NCI-H526 (cell line): ENCODE results near the gene ZNF19.
A peak's percentile ranks its signal among the peaks of the same experiment; 100 is the strongest.

ENCODE experiments used
- DNase-seq, 2 experiments: peaks; one replicate each; lab custom pipeline; 2025; lab: John Stamatoyannopoulos, UW

The ZNF19 gene

DNA sequence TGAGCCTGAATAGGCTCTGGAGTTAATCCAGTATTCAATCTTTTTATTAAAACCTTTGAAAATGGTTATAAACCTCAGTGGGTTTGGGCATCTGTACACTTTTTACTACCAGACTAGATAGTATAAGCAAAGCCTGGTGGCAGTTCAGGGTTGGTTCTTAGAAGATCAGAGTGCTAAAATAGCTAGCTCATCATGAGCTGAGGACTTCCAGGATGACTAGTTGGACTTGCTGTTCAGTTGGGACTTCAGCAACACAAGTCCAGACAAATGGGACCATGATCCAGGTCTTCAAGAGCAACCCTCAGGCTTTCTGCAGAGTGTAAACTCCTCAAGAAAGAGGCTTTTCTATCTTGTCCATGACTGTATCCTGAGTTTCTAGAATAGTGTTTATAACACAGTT, 1.2 kb upstream of the ZNF19 start:
- no peak for DNase-seq

GRCh38 chr16:71484006-71484893, 4.9 kb downstream of the ZNF19 start:
- peak; percentile 75 to 77 for DNase-seq

- no peak for DNase-seq
These were observed 6.6 kb downstream of the ZNF19 start for GRCh38 chr16:71482569-71482968.

DNA sequence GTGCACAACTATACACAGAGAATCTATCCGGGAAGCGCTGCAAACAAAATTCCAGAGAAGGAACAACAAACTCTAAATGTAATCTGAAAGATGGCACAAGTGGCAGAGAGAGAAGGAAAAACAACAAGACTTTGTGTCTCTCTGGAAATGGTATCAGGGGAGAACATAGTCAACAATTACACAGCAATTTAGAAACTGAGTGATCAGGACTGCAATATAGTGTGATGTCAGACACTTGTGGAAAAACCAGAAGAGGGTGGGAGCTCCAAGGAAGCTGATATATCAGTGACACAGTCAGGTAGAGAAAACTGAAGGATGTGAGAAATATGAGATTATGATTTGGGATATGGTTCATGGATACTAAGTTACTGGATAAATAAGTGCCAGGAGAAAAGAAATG, 8.2 kb downstream of the ZNF19 start:
- DNase-seq, result no peak

GRCh38 chr16:71479420-71479819, 9.7 kb downstream of the ZNF19 start:
- peak in 1 of 2 experiments; percentile 44 for DNase-seq

GRCh38 chr16:71476457-71477124, 12.5 kb downstream of the ZNF19 start:
- DNase-seq, result no peak

DNA sequence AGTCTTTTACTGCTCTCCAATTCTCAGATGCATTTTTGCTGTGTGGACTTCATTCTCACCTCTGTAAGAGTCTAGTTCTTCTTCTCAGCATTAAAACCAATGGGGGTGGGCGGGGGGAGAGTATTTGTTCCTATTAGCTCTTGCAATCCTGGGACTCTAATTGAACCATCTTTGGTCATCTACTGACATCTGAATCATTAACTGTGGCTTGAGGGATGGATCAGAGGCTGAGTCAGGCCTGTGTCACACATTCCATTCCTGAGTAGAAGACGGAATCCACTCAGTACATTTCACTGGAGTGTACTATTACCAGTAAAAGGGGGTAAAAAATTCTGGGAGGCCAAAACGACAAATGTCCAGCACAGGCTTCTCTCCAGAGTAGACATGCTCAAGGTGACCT, 14.3 kb downstream of the ZNF19 start:
- DNase-seq, result no peak

DNA sequence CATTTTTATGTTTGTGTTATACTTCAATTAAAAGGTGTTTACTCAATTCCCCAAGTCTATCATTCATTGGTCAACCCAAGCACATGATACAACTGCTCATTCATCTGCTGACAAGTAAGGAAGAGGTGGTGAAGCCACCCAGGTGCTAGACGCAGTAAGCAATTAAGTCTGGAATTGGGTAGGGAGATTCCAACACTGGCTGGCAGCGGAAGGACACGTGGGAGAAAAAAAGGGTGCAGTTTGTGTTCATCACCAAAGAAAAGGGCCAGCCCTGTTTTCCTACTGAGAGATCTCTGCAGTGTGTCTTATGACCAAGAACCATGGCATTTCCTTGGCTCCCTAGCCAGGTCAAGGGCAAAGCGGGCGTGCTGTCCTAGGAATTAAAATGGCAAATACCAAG, 15.2 kb downstream of the ZNF19 start:
- no peak for DNase-seq

DNA sequence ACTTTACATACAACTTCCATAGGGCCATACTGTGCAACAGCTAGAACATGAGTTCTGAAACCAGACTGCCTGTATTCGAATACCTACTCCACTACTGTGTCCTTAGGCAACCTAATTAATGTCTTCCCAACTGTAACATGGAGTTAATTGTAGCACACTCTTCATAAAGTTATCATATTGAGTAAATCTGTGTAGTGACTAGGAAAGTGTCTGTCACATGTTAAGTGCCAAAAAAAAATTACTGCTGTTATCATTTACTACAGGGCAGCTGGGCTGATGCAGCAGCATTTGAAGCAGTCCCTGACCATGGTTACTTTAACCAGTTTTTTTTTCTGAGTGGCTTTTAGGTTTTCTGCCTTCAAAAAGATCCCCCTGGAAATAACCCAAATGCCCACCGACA, 16.2 kb downstream of the ZNF19 start:
- no peak for DNase-seq

GRCh38 chr16:71472051-71472450, 17.1 kb downstream of the ZNF19 start:
- no peak for DNase-seq

- DNase-seq, result no peak
These were observed 21.3 kb downstream of the ZNF19 start for GRCh38 chr16:71467810-71468209.

- no peak for DNase-seq
These were observed 24.9 kb downstream of the ZNF19 start for GRCh38 chr16:71464231-71464630.

DNA sequence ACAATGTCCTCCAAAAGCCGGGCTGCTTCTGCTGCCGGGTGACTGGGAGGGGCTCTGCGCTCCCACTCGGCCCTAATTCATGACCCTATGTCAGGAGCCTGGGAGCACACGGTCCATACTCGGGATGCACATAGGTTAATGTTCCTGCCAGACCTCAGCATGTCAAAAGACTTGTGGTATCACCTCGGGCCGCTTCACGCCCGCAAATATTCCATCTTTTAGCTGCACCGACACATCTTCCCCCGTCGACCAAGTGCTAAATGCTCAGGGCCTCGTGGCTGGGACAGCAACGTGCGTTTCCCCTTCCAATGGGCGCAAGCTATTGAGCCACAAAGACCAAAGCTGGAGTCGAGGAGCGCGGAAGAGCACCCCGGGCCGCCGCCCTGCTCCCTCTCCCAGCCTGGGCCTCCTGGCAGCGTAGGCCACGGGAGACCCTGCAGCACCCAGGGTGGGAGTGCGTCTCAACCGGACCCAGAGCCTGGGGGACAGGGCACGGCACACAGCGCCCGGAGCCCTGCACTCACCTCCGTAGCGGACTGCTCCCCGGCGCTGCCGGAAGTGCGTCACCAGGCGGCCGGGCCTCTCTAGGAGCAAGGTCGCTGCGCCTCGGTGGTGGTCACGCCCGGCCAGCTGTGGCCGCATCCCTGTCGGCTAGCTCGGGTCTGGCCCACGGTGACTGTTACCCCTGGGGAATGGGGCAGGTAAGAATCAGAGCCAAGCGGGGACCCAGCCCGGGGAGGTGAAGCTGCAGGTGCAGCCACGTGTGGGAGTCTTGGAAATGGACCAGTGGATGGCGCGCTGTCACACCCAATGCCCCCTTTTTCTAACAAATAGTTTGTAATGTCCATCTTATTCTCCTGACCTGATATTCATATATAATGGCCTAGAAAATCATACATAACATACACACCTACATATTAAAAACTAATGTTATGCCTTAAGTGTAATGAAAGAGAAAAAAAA, 27.2 kb downstream of the ZNF19 start, which contains the start of gene ZNF23:
ZNF23 (minus strand) TSS at position 562 of the 963 bp plus-strand sequence. CDS start 5,451 bp downstream, outside the sequence.
- DNase-seq, result peak; percentile 13 to 76

GRCh38 chr16:71460941-71461340, 28.2 kb downstream of the ZNF19 start:
- DNase-seq, result no peak

GRCh38 chr16:71460236-71460635, 28.9 kb downstream of the ZNF19 start:
- DNase-seq, result no peak

GRCh38 chr16:71459510-71459909, 29.6 kb downstream of the ZNF19 start:
- DNase-seq, result no peak

- DNase-seq, result no peak
These were observed 32.3 kb downstream of the ZNF19 start for GRCh38 chr16:71456801-71457200.

DNA sequence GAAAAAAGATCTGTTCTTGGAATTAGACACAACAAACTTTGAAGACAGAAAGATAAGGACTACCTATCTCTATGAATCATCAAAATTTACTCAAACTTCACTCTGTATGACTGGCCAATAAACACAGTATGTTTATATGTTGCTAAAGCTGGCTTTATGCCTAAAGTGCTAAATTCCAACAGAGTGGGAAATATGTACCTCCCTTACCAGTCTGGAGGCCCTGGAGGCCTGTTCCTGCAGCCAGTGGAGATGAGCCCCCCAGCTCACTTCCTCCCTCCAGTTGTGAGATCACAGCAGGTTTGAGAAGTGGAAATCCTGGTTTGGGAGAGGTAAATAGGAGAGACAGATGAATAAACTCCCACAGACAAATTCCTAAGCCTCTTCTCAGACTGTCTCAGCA, 36.1 kb downstream of the ZNF19 start:
- no peak for DNase-seq

DNA sequence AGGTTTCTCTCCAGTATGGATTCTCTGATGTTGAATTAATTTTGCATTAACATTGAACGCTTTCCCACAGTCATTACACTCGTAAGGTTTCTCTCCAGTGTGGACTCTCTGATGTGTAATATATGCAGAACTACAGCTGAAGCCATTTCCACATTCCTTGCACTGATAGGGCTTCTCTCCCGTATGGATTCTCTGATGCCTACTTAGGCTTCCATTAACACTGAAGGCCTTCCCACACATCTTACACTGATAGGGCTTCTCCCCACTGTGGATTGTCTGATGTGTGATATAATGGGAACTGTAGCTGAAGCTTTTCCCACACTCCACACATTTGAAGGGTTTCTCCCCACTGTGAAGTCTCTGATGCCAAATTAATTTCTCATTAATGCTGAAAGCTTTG, 40.1 kb downstream of the ZNF19 start:
- no peak for DNase-seq

DNA sequence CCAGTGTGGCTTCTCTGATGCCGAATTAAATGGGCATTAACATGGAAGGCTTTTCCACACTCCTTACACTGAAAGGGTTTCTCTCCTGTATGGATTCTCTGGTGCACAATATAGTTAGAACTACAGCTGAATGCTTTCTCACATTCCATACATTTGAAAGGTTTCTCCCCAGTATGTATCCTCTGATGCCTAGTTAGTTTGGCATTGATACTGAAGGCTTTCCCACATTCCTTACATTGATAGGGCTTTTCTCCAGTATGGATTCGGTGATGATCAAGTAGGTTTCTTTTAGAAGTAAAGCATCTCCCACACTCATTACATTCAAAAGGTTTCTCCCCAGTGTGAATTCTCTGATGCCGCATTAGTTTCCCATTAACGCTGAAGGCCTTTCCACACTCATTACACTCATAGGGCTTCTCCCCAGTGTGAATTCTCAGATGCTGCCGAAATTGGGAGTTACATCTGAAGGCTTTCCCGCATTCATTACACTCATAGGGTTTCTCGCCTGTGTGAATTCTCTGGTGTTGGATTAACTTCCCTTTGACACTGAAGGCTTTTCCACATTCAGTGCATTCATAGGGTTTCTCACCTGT, 40.8 kb downstream of the ZNF19 start:
- no peak for DNase-seq

- DNase-seq, result no peak
These were observed 45.4 kb downstream of the ZNF19 start for GRCh38 chr16:71443714-71444113.

DNA sequence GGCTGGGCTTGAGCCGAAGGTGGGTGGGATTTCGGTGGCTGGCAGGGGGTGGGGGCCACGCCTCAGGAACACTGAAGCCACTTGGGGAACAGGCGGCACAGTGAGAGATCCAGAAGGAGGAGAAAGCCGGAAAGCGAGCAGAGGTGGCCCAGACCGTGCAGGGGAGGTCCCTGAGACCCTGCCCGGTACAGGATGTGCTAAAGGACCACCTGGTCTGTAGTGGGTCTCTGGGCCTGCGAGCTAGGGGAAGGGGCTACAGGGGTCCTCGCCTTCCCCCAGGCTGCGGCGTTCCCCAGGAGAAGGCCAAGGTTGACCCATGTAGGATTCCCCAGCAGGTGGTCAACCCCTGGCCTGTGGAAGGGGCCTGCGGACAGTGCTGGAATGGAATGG, 47.1 kb downstream of the ZNF19 start, which contains the start of gene TLE7:
TLE7 (minus strand) TSS at position 4 of the 390 bp plus-strand sequence. CDS start 8,730 bp downstream, outside the sequence.
- no peak for DNase-seq
